Suprapubic skin (tissue), 3 donors: ENCODE measurements around the gene MTCL1.

ENCODE experiments used
- POLR2A ChIP-seq, 2 donors: fragments of 450-650 bp; IDR thresholded peaks; one replicate each; pipeline ENCODE4 v1.6.1; 2017; ENCODE audit warnings: antibody characterized with exemption in 2 of 2, mild to moderate bottlenecking in 2 of 2, moderate library complexity in 2 of 2
- TF ChIP-seq, protein P1 (sequence below), 2 donors: fragments of 200-600 bp in 1 of 2; fragments of 450-650 bp in 1 of 2; sonication (generic) in 1 of 2; IDR thresholded peaks; one replicate each; pipeline ENCODE4 v1.5.1; 2016 to 2019; ENCODE audit warnings: antibody characterized with exemption in 2 of 2, mild to moderate bottlenecking in 1 of 2, moderate library complexity in 1 of 2

DNA sequence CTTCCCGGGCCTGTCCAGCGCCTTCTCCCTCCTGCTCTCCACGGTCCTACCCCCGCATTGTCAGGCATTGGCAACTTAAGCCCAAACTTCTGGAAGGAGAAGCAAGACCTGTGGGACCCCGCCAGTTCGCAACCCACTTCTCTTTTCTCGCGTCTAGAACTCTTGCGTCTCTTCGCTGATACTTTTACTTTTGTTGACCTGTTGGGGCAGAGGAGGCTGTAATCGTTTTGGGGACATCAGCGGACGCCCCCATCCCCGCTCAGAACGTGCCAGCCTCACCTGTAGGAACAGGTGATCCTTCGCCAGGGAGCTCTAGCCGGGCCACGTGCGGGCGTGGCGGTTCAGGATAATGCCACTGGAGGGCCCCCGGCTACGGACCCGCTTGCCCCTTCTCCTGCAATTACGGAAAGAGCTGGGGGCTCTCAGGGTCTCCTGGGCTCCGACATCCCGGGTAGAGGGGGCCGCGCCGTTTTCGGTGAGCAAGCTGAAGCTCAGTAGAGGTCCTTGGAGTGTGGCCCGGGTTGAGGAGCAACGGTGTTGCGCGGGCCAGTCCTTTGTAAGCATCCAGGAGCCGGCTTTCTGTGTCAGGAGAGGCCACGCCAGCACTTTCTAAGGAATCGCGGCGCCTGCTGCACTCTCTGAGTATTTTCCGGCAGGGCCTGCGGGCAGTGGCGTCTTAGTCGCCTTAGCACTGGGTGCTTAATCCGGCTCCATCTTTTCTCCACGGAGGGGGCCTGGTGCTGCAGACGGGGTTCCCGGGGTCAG lies 1.6 kb downstream of the MTCL1 start:
- TF ChIP-seq, protein P1, sequence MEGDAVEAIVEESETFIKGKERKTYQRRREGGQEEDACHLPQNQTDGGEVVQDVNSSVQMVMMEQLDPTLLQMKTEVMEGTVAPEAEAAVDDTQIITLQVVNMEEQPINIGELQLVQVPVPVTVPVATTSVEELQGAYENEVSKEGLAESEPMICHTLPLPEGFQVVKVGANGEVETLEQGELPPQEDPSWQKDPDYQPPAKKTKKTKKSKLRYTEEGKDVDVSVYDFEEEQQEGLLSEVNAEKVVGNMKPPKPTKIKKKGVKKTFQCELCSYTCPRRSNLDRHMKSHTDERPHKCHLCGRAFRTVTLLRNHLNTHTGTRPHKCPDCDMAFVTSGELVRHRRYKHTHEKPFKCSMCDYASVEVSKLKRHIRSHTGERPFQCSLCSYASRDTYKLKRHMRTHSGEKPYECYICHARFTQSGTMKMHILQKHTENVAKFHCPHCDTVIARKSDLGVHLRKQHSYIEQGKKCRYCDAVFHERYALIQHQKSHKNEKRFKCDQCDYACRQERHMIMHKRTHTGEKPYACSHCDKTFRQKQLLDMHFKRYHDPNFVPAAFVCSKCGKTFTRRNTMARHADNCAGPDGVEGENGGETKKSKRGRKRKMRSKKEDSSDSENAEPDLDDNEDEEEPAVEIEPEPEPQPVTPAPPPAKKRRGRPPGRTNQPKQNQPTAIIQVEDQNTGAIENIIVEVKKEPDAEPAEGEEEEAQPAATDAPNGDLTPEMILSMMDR (IDR thresholded peaks at IDR 0.05) = no peak
- TF ChIP-seq POLR2A (IDR thresholded peaks at IDR 0.05) = no peak
